Bladder microvascular endothelial cell (primary cell): ENCODE data around the gene PPID. TPM values are rescaled to one million over a fixed set of nuclear protein-coding genes. Genes with fewer than 3 reads are reported as not detected.

ENCODE experiments used
- total RNA-seq: library from RNA; depleted of rRNA; stranded (reverse); fragments of >200 nt; gene quantifications from 2 replicates; pipeline ENCODE4 v1.2.3, GENCODE V29; 2014

PPID gene
- 15.7 and 32.0 TPM in 2 replicates for total RNA-seq

GRCh38 chr4:158722917-158723793, at the start of gene PPID:
Gene PPID (minus strand): TSS chr4:158723396. CDS start chr4:158723288, 108 bp downstream.

GRCh38 chr4:158768555-158769174, 45.5 kb upstream of the PPID start, which contains the start of gene FNIP2:
Gene FNIP2 (plus strand): TSS chr4:158769026. CDS start chr4:158769213, 187 bp downstream.

GRCh38 chr4:158671915-158672806, 51.0 kb downstream of the PPID start, which contains the start of gene ETFDH:
Gene ETFDH (plus strand): TSS chr4:158672296. CDS start chr4:158672457, 161 bp downstream.

GRCh38 chr4:158671665-158671914, 51.6 kb downstream of the PPID start, which contains the start of gene C4orf46:
Gene C4orf46 (minus strand): TSS chr4:158671887. CDS start chr4:158671801, 86 bp downstream.

Other genes with a start within 250 kb of the PPID start
- not detected in 2 replicates for gene RXFP1, start 201.5 kb downstream of the PPID start, total RNA-seq
- gene C4orf46, start 51.5 kb downstream of the PPID start, total RNA-seq: 7.1 and 12.1 TPM in 2 replicates
- gene ETFDH, start 51.1 kb downstream of the PPID start, total RNA-seq: 13.1 and 21.3 TPM in 2 replicates
- gene FNIP2, start 45.6 kb upstream of the PPID start, total RNA-seq: 28.3 and 41.4 TPM in 2 replicates